Measurements from ENCODE around the gene WDHD1. TPM values are rescaled to one million over a fixed set of nuclear protein-coding genes. Genes with fewer than 3 reads are reported as not detected.

Gene WDHD1
- total and polyA plus RNA-seq, 2 of the 8 experiments (the other 6 are each of a cell fraction or from before 2014, with no cell fraction given), result 17.8 to 87.9 TPM

GRCh38 chr14:55047301-55048053 lies 20.6 kb upstream of the WDHD1 start:
- no peak overlapping the region for H3K4me2 ChIP-seq (ENCODE audit: insufficient read depth in 1 of 2, low read depth in 2 of 2, low read length in 2 of 2)
- no peaks in the 10 kb centered on the region; a peak in 2 of 7 replicates for H3K4me1 ChIP-seq (replicated peaks in 1 of 4; ENCODE audit: control insufficient read depth in 3 of 4, insufficient read depth in 4 of 4, low read length in 3 of 4)
- H4K8ac ChIP-seq (ENCODE audit: extremely low read depth, insufficient read depth, low read length), result no peak overlapping the region
- H3K23me2 ChIP-seq (ENCODE audit: low read depth, low read length), result peaks cover 4% of the 10 kb centered on the region; the same call in 1 of the 2 replicates
- no peak overlapping the region for H3K14ac ChIP-seq (ENCODE audit: insufficient read length)
- H3K18ac ChIP-seq (ENCODE audit: extremely low read depth, low read length), result no peak overlapping the region
- no peak overlapping the region for H2BK12ac ChIP-seq (ENCODE audit: low read depth, low read length)
- H4K91ac ChIP-seq (replicated peaks; ENCODE audit: insufficient read length, low read length), result no peak overlapping the region
- peaks cover 0 to 22% (median 8%) of the 10 kb centered on the region in 4 experiments; a peak in 5 of 8 replicates for H3K36me3 ChIP-seq (ENCODE audit: control insufficient read depth in 2 of 4, insufficient read depth in 4 of 4, low read length in 3 of 4)
- no peak overlapping the region for H2BK120ac ChIP-seq (replicated peaks; ENCODE audit: low read depth, low read length)
- H4K5ac ChIP-seq (ENCODE audit: insufficient read length, low read depth, low read length), result no peak overlapping the region
- H3K9me3 ChIP-seq (ENCODE audit: insufficient read depth in 2 of 2, low read depth in 1 of 2, low read length in 1 of 2), result no peaks in the 10 kb centered on the region
- no peak overlapping the region for H2AK5ac ChIP-seq (ENCODE audit: low read depth, low read length)
- peaks cover 3 to 11% of the 10 kb centered on the region in 2 experiments for H4K20me1 ChIP-seq (replicated peaks in 1 of 2; ENCODE audit: control insufficient read depth in 1 of 2, insufficient read depth in 2 of 2, low read length in 2 of 2)
- no peak overlapping the region for H3K4ac ChIP-seq (replicated peaks; ENCODE audit: insufficient read length, low read depth, low read length)
- ChIA-PET CTCF (ENCODE audit: partially characterized antibody) (interaction anchor here (0.6 kb wide), 1 partner anchor 116 kb away, joined by 4 read pairs; no protein-coding TSS in a partner anchor), POLR2A (ENCODE audit: partially characterized antibody) (interaction anchor here (0.9 to 2.8 kb wide), 6 partner anchors 13 to 31 kb away, joined by 4 to 11 read pairs (median 7); partner anchors contain the start of genes SOCS4 and WDHD1)
- H2BK15ac ChIP-seq (ENCODE audit: low read length), result no peak overlapping the region
- no peak overlapping the region for H3K27ac ChIP-seq (ENCODE audit: low read depth, low read length)
- no peak overlapping the region for H2BK5ac ChIP-seq (ENCODE audit: low read depth, low read length)
- H3K27me3 ChIP-seq (replicated peaks in 1 of 4; ENCODE audit: control insufficient read depth in 3 of 4, extremely low read depth in 1 of 4, insufficient read depth in 3 of 4, low read length in 3 of 4), result peaks cover 0 to 2% (median 0%) of the 10 kb centered on the region in 4 experiments; a peak in 3 of 7 replicates
- no peak overlapping the region for H3K56ac ChIP-seq (replicated peaks; ENCODE audit: insufficient read length, low read depth, low read length)
- H3K79me1 ChIP-seq (ENCODE audit: low read depth, low read length), result no peaks in the 10 kb centered on the region
- H3K9ac ChIP-seq (replicated peaks in 1 of 4; ENCODE audit: extremely low read depth in 1 of 4, low read depth in 3 of 4, low read length in 3 of 4), result no peak overlapping the region
- FAIRE-seq (no peak), DNase-seq (ENCODE audit: low read depth in 1 of 2, low spot score in 2 of 2) (no peak)
- no peak overlapping the region for H3K23ac ChIP-seq (ENCODE audit: insufficient read length)
- H2BK20ac ChIP-seq (ENCODE audit: low read length), result no peak overlapping the region
- H3K79me2 ChIP-seq (ENCODE audit: control insufficient read depth in 1 of 2, insufficient read depth in 2 of 2, low read length in 2 of 2), result peaks cover 4% of the 10 kb centered on the region in 2 experiments; a peak in 3 of 4 replicates
- H3K4me3 ChIP-seq (ENCODE audit: extremely low read depth in 1 of 4, insufficient read depth in 2 of 4, low read depth in 3 of 4, low read length in 4 of 4), result no peak overlapping the region
- no peak overlapping the region for H2AFZ ChIP-seq (ENCODE audit: low read length)
- 92% methylated on average over 5 of the region's 5 CpGs; no CpG with 5 or more reads in 1 of the 2 experiments for WGBS, 2 experiments (ENCODE audit: extremely low coverage in 1 of 2, insufficient coverage in 1 of 2, insufficient read length in 1 of 2, insufficient replicate concordance in 2 of 2, low coverage in 1 of 2, low lambda C conversion rate in 2 of 2, missing lambda C conversion rate in 1 of 2)

Data from H1 (cell line).